ENCODE data around the gene ARSK. TPM values are rescaled to one million over a fixed set of nuclear protein-coding genes. Genes with fewer than 3 reads are reported as not detected.

ARSK gene
- total and polyA plus RNA-seq, 2 of the 13 experiments (the other 11 are each of a cell fraction or from before 2014, with no cell fraction given), result 7.9 TPM

DNA sequence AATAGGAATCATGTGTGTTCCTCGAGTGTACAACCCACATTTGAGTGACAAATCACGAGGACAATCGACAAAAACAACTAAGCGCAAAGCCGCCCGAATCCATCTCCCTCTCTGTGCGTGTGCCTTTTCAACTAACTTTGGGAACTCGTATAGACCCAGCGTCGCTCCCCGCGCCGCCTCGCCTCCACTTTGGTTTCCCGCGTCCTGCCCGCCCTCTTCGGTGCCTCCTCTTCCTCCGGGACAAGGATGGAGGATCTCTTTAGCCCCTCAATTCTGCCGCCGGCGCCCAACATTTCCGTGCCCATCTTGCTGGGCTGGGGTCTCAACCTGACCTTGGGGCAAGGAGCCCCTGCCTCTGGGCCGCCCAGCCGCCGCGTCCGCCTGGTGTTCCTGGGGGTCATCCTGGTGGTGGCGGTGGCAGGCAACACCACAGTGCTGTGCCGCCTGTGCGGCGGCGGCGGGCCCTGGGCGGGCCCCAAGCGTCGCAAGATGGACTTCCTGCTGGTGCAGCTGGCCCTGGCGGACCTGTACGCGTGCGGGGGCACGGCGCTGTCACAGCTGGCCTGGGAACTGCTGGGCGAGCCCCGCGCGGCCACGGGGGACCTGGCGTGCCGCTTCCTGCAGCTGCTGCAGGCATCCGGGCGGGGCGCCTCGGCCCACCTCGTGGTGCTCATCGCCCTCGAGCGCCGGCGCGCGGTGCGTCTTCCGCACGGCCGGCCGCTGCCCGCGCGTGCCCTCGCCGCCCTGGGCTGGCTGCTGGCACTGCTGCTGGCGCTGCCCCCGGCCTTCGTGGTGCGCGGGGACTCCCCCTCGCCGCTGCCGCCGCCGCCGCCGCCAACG, 65.3 kb downstream of the ARSK start, which contains the start of gene GPR150 (continued):
- TF ChIP-seq, protein P1, sequence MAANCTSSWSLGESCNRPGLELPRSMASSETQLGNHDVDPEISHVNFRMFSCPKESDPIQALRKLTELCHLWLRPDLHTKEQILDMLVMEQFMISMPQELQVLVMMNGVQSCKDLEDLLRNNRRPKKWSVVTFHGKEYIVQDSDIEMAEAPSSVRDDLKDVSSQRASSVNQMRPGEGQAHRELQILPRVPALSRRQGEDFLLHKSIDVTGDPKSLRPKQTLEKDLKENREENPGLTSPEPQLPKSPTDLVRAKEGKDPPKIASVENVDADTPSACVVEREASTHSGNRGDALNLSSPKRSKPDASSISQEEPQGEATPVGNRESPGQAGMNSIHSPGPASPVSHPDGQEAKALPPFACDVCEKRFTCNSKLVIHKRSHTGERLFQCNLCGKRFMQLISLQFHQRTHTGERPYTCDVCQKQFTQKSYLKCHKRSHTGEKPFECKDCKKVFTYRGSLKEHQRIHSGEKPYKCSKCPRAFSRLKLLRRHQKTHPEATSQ (CRISPR knock-in tag; IDR thresholded peaks at IDR 0.05; ENCODE audit: borderline replicate concordance), result no peak
- TF ChIP-seq NCOA2 (CRISPR knock-in tag; IDR thresholded peaks at IDR 0.05), result peak; percentile 10; the same call in 1 of the 2 replicates
- peak; percentile 85 for TF ChIP-seq ZNF777 (CRISPR knock-in tag; IDR thresholded peaks at IDR 0.05)
- peak; percentile 64; the same call in 1 of the 2 replicates for TF ChIP-seq ZNF768 (CRISPR knock-in tag; IDR thresholded peaks at IDR 0.05)
- peak; percentile 15; the same call in 1 of the 2 replicates for TF ChIP-seq ZFX (CRISPR knock-in tag; IDR thresholded peaks at IDR 0.05; ENCODE audit: low read depth)
- TF ChIP-seq HDAC1 (CRISPR knock-in tag; IDR thresholded peaks at IDR 0.05), result peak; percentile 32; the same call in 1 of the 2 replicates
- peak; percentile 83 for TF ChIP-seq ZNF253 (CRISPR knock-in tag; IDR thresholded peaks at IDR 0.05; ENCODE audit: borderline replicate concordance)
- 0 out of 2 replicates have a peak, but pooled peaks have one; percentile 3 for TF ChIP-seq REPIN1 (CRISPR knock-in tag; IDR thresholded peaks at IDR 0.05; ENCODE audit: borderline replicate concordance, low read depth)
- 0 out of 2 replicates have a peak, but pooled peaks have one; percentile 35 for TF ChIP-seq HES4 (CRISPR knock-in tag; IDR thresholded peaks at IDR 0.05; ENCODE audit: borderline replicate concordance)
- TF ChIP-seq ARHGAP35 (CRISPR knock-in tag; IDR thresholded peaks at IDR 0.05; ENCODE audit: borderline replicate concordance), result peak; percentile 37; the same call in 1 of the 2 replicates
- 0 out of 2 replicates have a peak, but pooled peaks have one; percentile 16 for TF ChIP-seq HNRNPL (IDR thresholded peaks at IDR 0.05; ENCODE audit: low read depth, low read length)
- 0 out of 2 replicates have a peak, but pooled peaks have one; percentile 11 for TF ChIP-seq FOXK1 (CRISPR knock-in tag; IDR thresholded peaks at IDR 0.05; ENCODE audit: borderline replicate concordance, low read depth)
- TF ChIP-seq, protein P2, sequence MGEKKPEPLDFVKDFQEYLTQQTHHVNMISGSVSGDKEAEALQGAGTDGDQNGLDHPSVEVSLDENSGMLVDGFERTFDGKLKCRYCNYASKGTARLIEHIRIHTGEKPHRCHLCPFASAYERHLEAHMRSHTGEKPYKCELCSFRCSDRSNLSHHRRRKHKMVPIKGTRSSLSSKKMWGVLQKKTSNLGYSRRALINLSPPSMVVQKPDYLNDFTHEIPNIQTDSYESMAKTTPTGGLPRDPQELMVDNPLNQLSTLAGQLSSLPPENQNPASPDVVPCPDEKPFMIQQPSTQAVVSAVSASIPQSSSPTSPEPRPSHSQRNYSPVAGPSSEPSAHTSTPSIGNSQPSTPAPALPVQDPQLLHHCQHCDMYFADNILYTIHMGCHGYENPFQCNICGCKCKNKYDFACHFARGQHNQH (CRISPR knock-in tag; IDR thresholded peaks at IDR 0.05), result 0 out of 2 replicates have a peak, but pooled peaks have one; percentile 14
- TF ChIP-seq, protein P3, sequence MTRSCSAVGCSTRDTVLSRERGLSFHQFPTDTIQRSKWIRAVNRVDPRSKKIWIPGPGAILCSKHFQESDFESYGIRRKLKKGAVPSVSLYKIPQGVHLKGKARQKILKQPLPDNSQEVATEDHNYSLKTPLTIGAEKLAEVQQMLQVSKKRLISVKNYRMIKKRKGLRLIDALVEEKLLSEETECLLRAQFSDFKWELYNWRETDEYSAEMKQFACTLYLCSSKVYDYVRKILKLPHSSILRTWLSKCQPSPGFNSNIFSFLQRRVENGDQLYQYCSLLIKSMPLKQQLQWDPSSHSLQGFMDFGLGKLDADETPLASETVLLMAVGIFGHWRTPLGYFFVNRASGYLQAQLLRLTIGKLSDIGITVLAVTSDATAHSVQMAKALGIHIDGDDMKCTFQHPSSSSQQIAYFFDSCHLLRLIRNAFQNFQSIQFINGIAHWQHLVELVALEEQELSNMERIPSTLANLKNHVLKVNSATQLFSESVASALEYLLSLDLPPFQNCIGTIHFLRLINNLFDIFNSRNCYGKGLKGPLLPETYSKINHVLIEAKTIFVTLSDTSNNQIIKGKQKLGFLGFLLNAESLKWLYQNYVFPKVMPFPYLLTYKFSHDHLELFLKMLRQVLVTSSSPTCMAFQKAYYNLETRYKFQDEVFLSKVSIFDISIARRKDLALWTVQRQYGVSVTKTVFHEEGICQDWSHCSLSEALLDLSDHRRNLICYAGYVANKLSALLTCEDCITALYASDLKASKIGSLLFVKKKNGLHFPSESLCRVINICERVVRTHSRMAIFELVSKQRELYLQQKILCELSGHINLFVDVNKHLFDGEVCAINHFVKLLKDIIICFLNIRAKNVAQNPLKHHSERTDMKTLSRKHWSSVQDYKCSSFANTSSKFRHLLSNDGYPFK (CRISPR knock-in tag; IDR thresholded peaks at IDR 0.05; ENCODE audit: borderline replicate concordance), result 0 out of 2 replicates have a peak, but pooled peaks have one; percentile 33
- 0 out of 2 replicates have a peak, but pooled peaks have one; percentile 9 for TF ChIP-seq ZFAT (CRISPR knock-in tag; conservative IDR thresholded peaks at IDR 0.05)
- 0 out of 2 replicates have a peak, but pooled peaks have one; percentile 42 for TF ChIP-seq PRMT3 (CRISPR knock-in tag; IDR thresholded peaks at IDR 0.05; ENCODE audit: borderline replicate concordance, low read depth)
- TF ChIP-seq ZSCAN21 (CRISPR knock-in tag; IDR thresholded peaks at IDR 0.05; ENCODE audit: borderline replicate concordance), result peak; percentile 26; the same call in 1 of the 2 replicates
- peak; percentile 63; the same call in 1 of the 2 replicates for TF ChIP-seq ATF7-NPFF (CRISPR knock-in tag; IDR thresholded peaks at IDR 0.05; ENCODE audit: low read depth)
- TF ChIP-seq ZNF552 (CRISPR knock-in tag; IDR thresholded peaks at IDR 0.05; ENCODE audit: borderline replicate concordance), result no peak
- no peak for TF ChIP-seq NFYC (CRISPR knock-in tag; IDR thresholded peaks at IDR 0.05)
- TF ChIP-seq MAFG (CRISPR knock-in tag; IDR thresholded peaks at IDR 0.05), result no peak

Measured in HepG2 (cell line).